ENCODE results near the gene DDI2. TPM values are rescaled to one million over a fixed set of nuclear protein-coding genes. Genes with fewer than 3 reads are reported as not detected.
A peak's percentile ranks its signal among the peaks of the same experiment; 100 is the strongest.

Gene DDI2
- total RNA-seq, result 10 to 100 TPM; 18.8 to 30.1 TPM

DNA sequence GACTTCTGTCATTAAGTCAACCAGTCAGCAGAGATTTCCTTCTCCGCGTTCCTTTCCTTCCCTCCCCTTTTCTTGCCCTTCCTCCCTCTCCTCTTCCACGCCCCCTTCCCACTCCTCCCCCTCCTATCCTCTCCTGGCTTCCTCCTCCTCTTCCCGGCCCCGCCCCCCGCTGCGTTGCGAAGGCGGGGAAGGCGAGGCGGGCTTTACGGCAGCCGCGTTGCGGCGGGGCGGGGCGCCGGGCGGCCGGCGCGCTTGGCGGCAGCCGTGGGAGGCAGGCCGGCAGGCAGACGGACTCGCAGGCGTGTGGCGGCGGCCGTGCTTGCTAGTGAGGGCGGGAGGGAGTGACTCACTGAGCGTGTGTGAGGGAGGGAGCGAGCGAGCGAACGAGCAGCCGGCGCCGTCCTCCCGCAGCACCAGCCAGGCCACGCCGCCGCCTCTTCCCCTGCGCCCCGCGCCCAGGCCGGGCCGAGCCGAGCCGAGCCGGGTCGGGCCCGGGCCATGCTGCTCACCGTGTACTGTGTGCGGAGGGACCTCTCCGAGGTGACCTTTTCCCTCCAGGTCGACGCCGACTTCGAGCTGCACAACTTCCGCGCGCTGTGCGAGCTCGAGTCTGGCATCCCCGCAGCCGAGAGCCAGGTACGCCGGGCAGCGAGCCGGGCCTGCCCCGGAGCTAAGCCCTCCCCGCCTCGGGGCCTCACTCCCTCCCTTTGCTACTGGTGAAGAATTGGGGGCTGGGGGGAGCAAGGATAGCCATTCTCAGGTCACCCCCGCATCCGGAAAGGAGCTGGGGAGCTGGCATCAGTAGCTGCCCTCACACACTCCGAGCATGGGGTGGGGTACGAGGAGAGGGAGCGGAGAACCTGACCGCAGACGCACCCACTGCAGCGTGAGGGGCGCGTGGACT is at the start of gene DDI2:
Gene DDI2 (plus strand): TSS at position 286 of the 904 bp plus-strand sequence. CDS start 213 bp downstream, at position 499.
- intact Hi-C loops (cut with DNase I), result no loop called here
- peaks cover 49% of the 10 kb centered on the region for H3K4me1 ChIP-seq

DNA sequence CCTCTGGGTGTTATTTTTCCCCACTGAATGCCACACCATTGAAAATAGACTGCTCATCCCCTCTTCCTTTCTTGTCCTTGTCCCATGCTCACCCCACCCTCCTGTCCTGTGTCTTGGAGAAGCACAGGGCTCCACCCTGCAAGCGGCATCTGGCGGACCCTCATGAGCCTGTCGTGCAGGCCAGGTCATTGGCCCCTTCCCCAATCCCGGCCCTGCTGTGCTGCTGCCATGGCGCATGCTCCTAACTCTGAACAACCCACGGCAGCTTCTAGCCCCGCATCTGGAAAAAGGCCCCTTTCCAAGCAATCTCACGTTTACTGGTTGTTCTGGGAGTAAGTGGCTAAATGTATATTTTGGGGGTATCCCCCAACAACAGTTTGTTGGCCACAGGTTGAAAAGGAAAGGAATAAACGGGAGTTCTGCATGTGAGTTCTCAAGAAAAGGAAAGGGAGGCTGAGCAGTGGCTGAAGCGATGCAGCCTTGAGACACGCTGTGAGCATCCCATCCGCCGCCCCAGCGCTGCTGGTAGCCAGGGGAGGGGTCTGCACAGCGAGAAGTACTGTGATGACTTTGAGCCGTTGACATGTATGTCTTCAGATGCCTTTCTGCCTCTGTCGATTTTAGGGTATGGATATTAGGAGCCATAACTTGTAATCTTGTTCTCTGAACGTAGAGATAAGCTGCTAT is 48.7 kb upstream of the DDI2 start:
- no peak for DNase-seq
- Histone ChIP-seq H3K4me1 (no peaks in the 10 kb centered on the region), H3K27ac (no peak overlapping the region), H3K27me3 (no peaks in the 10 kb centered on the region), H3K36me3 (replicated peaks in 1 of 2; ENCODE audit: insufficient read depth in 1 of 2, low read depth in 2 of 2) (peaks cover 19 to 33% of the 10 kb centered on the region in 2 donors), H3K9me3 (no peaks in the 10 kb centered on the region), H3K4me3 (no peak overlapping the region)
- intact Hi-C loops (cut with DNase I), result no loop called here
- 90 to 91% methylated on average over 18 of the region's 18 CpGs for WGBS, 2 donors
- no peak for ATAC-seq
- TF ChIP-seq POLR2A (IDR thresholded peaks at IDR 0.05) (no peak), CTCF (IDR thresholded peaks at IDR 0.05) (no peak)

More for the DNA sequence above, at the start of gene DDI2:
- TF ChIP-seq CTCF (IDR thresholded peaks at IDR 0.05) (no peak), POLR2A (IDR thresholded peaks at IDR 0.05) (peak; percentile 78 to 98 (median 88))
- no peaks in the 10 kb centered on the region for H3K27me3 ChIP-seq
- H3K4me3 ChIP-seq, result peak within 1 kb of the TSS; percentile 64 to 80
- no peaks in the 10 kb centered on the region for H3K9me3 ChIP-seq
- peak; percentile 97 to 98 (median 97) for DNase-seq
- ATAC-seq, result peak; percentile 92
- 0 to 1% methylated on average over 26 to 83 of the region's 86 CpGs for WGBS, 2 donors
- no peaks in the 10 kb centered on the region for H3K36me3 ChIP-seq (replicated peaks in 1 of 2; ENCODE audit: insufficient read depth in 1 of 2, low read depth in 2 of 2)
- H3K27ac ChIP-seq, result peak within 1 kb of the TSS; percentile 94 to 100 (median 97)

DNA sequence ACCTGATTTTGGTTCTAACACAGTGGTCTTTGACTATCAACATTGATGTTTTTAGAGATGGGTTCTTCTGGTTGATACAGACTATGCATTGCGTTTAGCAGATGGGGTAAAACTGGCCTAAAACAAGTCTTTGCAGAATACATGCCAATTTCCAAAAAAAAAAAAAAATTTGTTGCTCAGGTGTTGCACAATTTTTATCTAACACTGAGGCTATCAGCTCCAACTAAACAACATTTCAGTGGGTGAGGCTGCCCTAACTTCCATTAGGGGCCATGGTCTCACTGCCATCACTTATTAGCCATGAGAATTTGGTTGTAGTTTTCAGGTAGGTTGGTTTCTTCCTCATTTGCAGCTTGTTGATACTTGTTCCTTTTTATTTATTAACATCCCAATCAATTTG is 46.4 kb upstream of the DDI2 start:
- 87 to 89% methylated on average over 1 of the region's 1 CpG for WGBS, 2 donors

GRCh38 chr1:15571266-15571665 is 46.0 kb upstream of the DDI2 start:
- TF ChIP-seq POLR2A (IDR thresholded peaks at IDR 0.05) (no peak), CTCF (IDR thresholded peaks at IDR 0.05) (no peak)
- no peak overlapping the region for H3K4me3 ChIP-seq
- intact Hi-C loops (cut with DNase I), result no loop called here
- peaks cover 8 to 17% of the 10 kb centered on the region in 2 donors for H3K36me3 ChIP-seq (replicated peaks in 1 of 2; ENCODE audit: insufficient read depth in 1 of 2, low read depth in 2 of 2)
- ATAC-seq (no peak), DNase-seq (no peak)
- H3K27ac ChIP-seq, result no peak overlapping the region
- H3K9me3 ChIP-seq, result no peaks in the 10 kb centered on the region
- H3K4me1 ChIP-seq, result no peaks in the 10 kb centered on the region
- no peaks in the 10 kb centered on the region for H3K27me3 ChIP-seq

More for the DNA sequence above, 46.4 kb upstream of the DDI2 start:
- intact Hi-C loops (cut with DNase I), result no loop called here
- Histone ChIP-seq H3K4me3 (no peak overlapping the region), H3K27me3 (no peaks in the 10 kb centered on the region), H3K9me3 (no peaks in the 10 kb centered on the region), H3K4me1 (no peaks in the 10 kb centered on the region), H3K27ac (no peak overlapping the region), H3K36me3 (replicated peaks in 1 of 2; ENCODE audit: insufficient read depth in 1 of 2, low read depth in 2 of 2) (peaks cover 10 to 20% of the 10 kb centered on the region in 2 donors)
- TF ChIP-seq POLR2A (IDR thresholded peaks at IDR 0.05) (no peak), CTCF (IDR thresholded peaks at IDR 0.05) (no peak)
- ATAC-seq (no peak), DNase-seq (no peak)

Data from body of pancreas (tissue), 4 donors.